Measurements from ENCODE around the gene PLXND1. TPM values are rescaled to one million over a fixed set of nuclear protein-coding genes. Genes with fewer than 3 reads are reported as not detected.
A peak's percentile ranks its signal among the peaks of the same experiment; 100 is the strongest.

Gene PLXND1
- total and polyA plus RNA-seq, 5 experiments from 2014 or later = 0.25 to 11.3 (median 1.2) TPM

DNA sequence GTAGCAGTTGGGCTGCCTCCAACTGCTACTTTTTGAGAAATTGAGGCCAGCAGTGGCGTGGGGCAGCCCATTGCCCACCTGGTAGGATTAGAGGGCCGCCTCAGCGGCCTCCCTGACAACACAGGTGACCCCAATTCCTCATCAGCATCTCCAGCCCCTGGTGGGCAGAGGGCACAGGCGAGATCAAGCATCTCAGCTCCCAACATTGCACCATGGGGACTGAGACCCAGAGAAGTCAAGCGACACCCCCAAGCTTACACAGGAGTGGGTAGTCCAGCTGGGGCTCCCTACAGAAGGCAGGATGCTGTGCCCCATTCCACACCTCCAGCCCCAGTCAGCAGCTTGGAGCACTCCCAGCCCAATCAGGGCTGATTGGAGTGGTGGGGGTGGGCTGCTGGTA, 63.7 kb downstream of the PLXND1 start:
- peaks cover 0 to 5% (median 0%) of the 10 kb centered on the region in 5 donors for H3K27me3 Mint-ChIP-seq
- no peak overlapping the region for H3K27ac Mint-ChIP-seq
- no peaks in the 10 kb centered on the region for H3K36me3 Mint-ChIP-seq
- DNase-seq (no peak), ATAC-seq (no peak)
- no peaks in the 10 kb centered on the region for H3K9me3 Mint-ChIP-seq
- no peak overlapping the region for H3K4me3 Mint-ChIP-seq
- H3K4me1 Mint-ChIP-seq = no peaks in the 10 kb centered on the region
- POLR2A ChIA-PET = no interaction called here

DNA sequence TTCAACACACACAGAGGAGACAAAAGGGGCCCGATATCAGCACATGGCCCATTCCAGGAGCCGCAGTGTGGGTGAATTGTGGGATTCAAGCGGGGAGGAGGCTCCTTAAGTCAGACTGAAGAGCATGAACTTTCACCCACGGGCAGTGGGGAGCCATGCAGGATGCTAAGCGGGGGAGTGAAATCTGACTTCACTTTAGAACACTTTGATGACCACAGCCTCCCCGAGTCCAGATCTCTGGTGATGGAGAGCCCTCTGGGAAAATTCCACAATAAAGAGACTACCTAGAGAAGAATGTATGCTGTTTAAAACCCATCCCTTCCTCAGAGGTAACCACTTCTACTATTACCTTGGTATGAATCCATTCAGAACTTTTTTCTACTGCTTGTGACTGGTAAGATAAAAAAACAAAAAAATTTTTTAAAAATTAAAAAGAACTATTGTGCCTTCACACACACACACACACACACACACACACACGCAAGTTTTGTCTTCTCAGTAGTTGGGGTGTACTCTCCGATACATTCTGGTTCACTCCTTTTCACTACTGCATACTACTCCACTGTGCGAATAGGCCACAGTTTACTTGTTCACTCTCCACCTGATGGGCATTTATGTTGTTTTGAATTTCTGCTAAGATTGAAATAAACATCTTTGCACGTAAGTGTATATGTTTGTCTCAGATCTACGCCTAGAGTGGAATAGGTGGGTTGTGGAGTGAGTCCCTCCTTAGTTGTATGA, 65.5 kb downstream of the PLXND1 start:
- H3K4me1 Mint-ChIP-seq = no peaks in the 10 kb centered on the region
- H3K9me3 Mint-ChIP-seq = no peaks in the 10 kb centered on the region
- no peak overlapping the region for H3K4me3 Mint-ChIP-seq
- DNase-seq (no peak), ATAC-seq (no peak)
- POLR2A ChIA-PET = no interaction called here
- peak overlapping the region in 1 of 10 donors; percentile 65 for H3K27ac Mint-ChIP-seq
- no peaks in the 10 kb centered on the region for H3K36me3 Mint-ChIP-seq
- peaks cover 0 to 5% (median 0%) of the 10 kb centered on the region in 5 donors for H3K27me3 Mint-ChIP-seq

GRCh38 chr3:129539206-129539605, 67.3 kb downstream of the PLXND1 start:
- DNase-seq (no peak), ATAC-seq (no peak)
- Mint-ChIP-seq H3K27me3 (peaks cover 0 to 5% (median 0%) of the 10 kb centered on the region in 5 donors), H3K36me3 (no peaks in the 10 kb centered on the region), H3K4me1 (peaks cover 0 to 1% (median 0%) of the 10 kb centered on the region in 4 donors), H3K4me3 (no peak overlapping the region), H3K27ac (no peak overlapping the region), H3K9me3 (no peaks in the 10 kb centered on the region)
- POLR2A ChIA-PET = no interaction called here

DNA sequence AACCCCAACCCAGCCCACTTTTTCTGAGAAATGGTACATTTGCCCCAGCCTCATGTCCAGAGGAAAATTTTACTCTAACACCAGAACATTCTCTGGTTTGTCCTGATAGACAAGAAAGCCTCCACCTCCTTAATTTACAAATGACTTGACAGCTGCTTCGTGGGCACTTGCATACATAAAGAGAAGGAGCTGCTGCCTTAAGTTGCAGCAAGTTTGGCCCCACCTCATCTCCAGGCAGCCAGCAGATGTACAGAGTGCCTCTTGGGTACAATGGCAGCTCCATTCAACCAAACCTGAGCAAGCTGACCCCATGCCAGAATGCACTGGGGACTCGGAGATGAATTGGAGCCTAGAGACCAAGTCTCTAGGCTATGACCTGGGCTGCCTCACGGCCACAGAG, 69.7 kb downstream of the PLXND1 start:
- no peak for DNase-seq
- H3K4me1 Mint-ChIP-seq = peaks cover 0 to 3% (median 0%) of the 10 kb centered on the region in 4 donors
- H3K36me3 Mint-ChIP-seq = no peaks in the 10 kb centered on the region
- POLR2A ChIA-PET = interaction anchor here (0.8 kb wide), 1 partner anchor 31 kb away, joined by 3 read pairs; no protein-coding TSS in a partner anchor
- no peak overlapping the region for H3K27ac Mint-ChIP-seq
- peaks cover 0 to 1% (median 0%) of the 10 kb centered on the region in 5 donors for H3K27me3 Mint-ChIP-seq
- ATAC-seq = no peak
- H3K4me3 Mint-ChIP-seq = no peak overlapping the region
- no peaks in the 10 kb centered on the region for H3K9me3 Mint-ChIP-seq

GRCh38 chr3:129536374-129536667, 70.2 kb downstream of the PLXND1 start:
- DNase-seq = no peak
- Mint-ChIP-seq H3K9me3 (no peaks in the 10 kb centered on the region), H3K4me1 (peaks cover 0 to 3% (median 0%) of the 10 kb centered on the region in 4 donors), H3K27ac (peak overlapping the region in 1 of 10 donors; percentile 66), H3K4me3 (no peak overlapping the region), H3K36me3 (no peaks in the 10 kb centered on the region), H3K27me3 (peaks cover 0 to 5% (median 0%) of the 10 kb centered on the region in 5 donors)
- ATAC-seq = no peak
- POLR2A ChIA-PET = no interaction called here

- Mint-ChIP-seq H3K27me3 (peaks cover 0 to 5% (median 0%) of the 10 kb centered on the region in 5 donors), H3K36me3 (no peaks in the 10 kb centered on the region), H3K9me3 (no peaks in the 10 kb centered on the region), H3K4me1 (peaks cover 0 to 3% (median 0%) of the 10 kb centered on the region in 4 donors), H3K4me3 (no peak overlapping the region), H3K27ac (no peak overlapping the region)
- ATAC-seq (no peak), DNase-seq (no peak)
- POLR2A ChIA-PET = no interaction called here
These were observed 71.4 kb downstream of the PLXND1 start for GRCh38 chr3:129535075-129535474.

GRCh38 chr3:129534428-129535027, 71.9 kb downstream of the PLXND1 start:
- no peaks in the 10 kb centered on the region for H3K36me3 Mint-ChIP-seq
- ATAC-seq = no peak
- H3K4me3 Mint-ChIP-seq = no peak overlapping the region
- H3K9me3 Mint-ChIP-seq = no peaks in the 10 kb centered on the region
- peak overlapping the region in 2 of 10 donors; percentile 7 to 63 for H3K27ac Mint-ChIP-seq
- DNase-seq = no peak
- peaks cover 0 to 3% (median 0%) of the 10 kb centered on the region in 4 donors for H3K4me1 Mint-ChIP-seq
- H3K27me3 Mint-ChIP-seq = peaks cover 0 to 5% (median 0%) of the 10 kb centered on the region in 5 donors
- POLR2A ChIA-PET = no interaction called here

DNA sequence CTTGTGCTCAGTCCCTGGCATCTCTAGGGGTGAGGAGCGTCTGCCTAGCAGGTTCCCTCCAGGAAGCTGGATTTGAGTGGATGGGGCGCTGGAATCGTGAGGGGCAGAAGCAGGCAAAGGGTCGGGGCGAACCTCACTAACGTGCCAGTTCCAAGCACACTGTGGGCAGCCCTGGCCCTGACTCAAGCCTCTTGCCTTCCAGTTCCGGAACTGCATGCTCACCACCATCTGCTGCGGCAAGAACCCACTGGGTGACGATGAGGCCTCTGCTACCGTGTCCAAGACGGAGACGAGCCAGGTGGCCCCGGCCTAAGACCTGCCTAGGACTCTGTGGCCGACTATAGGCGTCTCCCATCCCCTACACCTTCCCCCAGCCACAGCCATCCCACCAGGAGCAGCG, 73.1 kb downstream of the PLXND1 start:
- ATAC-seq (no peak), DNase-seq (no peak)
- Mint-ChIP-seq H3K4me3 (no peak overlapping the region), H3K27ac (no peak overlapping the region), H3K4me1 (peaks cover 0 to 3% (median 0%) of the 10 kb centered on the region in 4 donors), H3K27me3 (peaks cover 0 to 5% (median 0%) of the 10 kb centered on the region in 5 donors), H3K36me3 (no peaks in the 10 kb centered on the region), H3K9me3 (no peaks in the 10 kb centered on the region)
- POLR2A ChIA-PET = no interaction called here

DNA sequence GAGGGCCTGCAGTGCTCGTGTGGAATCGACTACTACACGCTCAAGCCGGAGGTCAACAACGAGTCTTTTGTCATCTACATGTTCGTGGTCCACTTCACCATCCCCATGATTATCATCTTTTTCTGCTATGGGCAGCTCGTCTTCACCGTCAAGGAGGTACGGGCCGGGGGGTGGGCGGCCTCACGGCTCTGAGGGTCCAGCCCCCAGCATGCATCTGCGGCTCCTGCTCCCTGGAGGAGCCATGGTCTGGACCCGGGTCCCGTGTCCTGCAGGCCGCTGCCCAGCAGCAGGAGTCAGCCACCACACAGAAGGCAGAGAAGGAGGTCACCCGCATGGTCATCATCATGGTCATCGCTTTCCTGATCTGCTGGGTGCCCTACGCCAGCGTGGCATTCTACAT, 74.2 kb downstream of the PLXND1 start:
- POLR2A ChIA-PET = no interaction called here

DNA sequence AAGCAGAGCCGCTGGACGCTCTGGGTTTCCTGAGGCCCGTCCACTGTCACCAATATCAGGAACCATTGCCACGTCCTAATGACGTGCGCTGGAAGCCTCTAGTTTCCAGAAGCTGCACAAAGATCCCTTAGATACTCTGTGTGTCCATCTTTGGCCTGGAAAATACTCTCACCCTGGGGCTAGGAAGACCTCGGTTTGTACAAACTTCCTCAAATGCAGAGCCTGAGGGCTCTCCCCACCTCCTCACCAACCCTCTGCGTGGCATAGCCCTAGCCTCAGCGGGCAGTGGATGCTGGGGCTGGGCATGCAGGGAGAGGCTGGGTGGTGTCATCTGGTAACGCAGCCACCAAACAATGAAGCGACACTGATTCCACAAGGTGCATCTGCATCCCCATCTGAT, 74.8 kb downstream of the PLXND1 start:
- no peaks in the 10 kb centered on the region for H3K36me3 Mint-ChIP-seq
- peak overlapping the region in 1 of 10 donors; percentile 7 for H3K27ac Mint-ChIP-seq
- H3K4me3 Mint-ChIP-seq = no peak overlapping the region
- H3K27me3 Mint-ChIP-seq = peaks cover 0 to 5% (median 0%) of the 10 kb centered on the region in 5 donors
- no peaks in the 10 kb centered on the region for H3K9me3 Mint-ChIP-seq
- H3K4me1 Mint-ChIP-seq = peaks cover 0 to 3% (median 0%) of the 10 kb centered on the region in 4 donors
- no peak for DNase-seq
- no peak for ATAC-seq
- POLR2A ChIA-PET = no interaction called here

More for the DNA sequence above, 74.2 kb downstream of the PLXND1 start:
- DNase-seq = no peak
- H3K27me3 Mint-ChIP-seq = peaks cover 0 to 5% (median 0%) of the 10 kb centered on the region in 5 donors
- no peak overlapping the region for H3K4me3 Mint-ChIP-seq
- peaks cover 0 to 3% (median 0%) of the 10 kb centered on the region in 4 donors for H3K4me1 Mint-ChIP-seq
- H3K27ac Mint-ChIP-seq = no peak overlapping the region
- no peak for ATAC-seq
- H3K36me3 Mint-ChIP-seq = no peaks in the 10 kb centered on the region
- H3K9me3 Mint-ChIP-seq = no peaks in the 10 kb centered on the region

GRCh38 chr3:129530821-129531220, 75.7 kb downstream of the PLXND1 start:
- ATAC-seq (no peak), DNase-seq (no peak)
- no peak overlapping the region for H3K27ac Mint-ChIP-seq
- H3K4me3 Mint-ChIP-seq = no peak overlapping the region
- peaks cover 0 to 5% (median 0%) of the 10 kb centered on the region in 5 donors for H3K27me3 Mint-ChIP-seq
- no peaks in the 10 kb centered on the region for H3K9me3 Mint-ChIP-seq
- H3K4me1 Mint-ChIP-seq = peaks cover 0 to 7% (median 1%) of the 10 kb centered on the region in 4 donors
- H3K36me3 Mint-ChIP-seq = no peaks in the 10 kb centered on the region
- POLR2A ChIA-PET = interaction anchor here (0.7 kb wide), 1 partner anchor 90 kb away, joined by 3 read pairs; no protein-coding TSS in a partner anchor

GRCh38 chr3:129530251-129530791, 76.2 kb downstream of the PLXND1 start:
- Mint-ChIP-seq H3K4me3 (no peak overlapping the region), H3K27ac (no peak overlapping the region), H3K9me3 (no peaks in the 10 kb centered on the region), H3K36me3 (no peaks in the 10 kb centered on the region), H3K27me3 (peaks cover 0 to 5% (median 0%) of the 10 kb centered on the region in 5 donors), H3K4me1 (peaks cover 0 to 12% (median 1%) of the 10 kb centered on the region in 4 donors)
- DNase-seq (no peak), ATAC-seq (no peak)
- POLR2A ChIA-PET = interaction anchor here (0.7 kb wide), 1 partner anchor 89 kb away, joined by 3 read pairs; no protein-coding TSS in a partner anchor
